Measurements from ENCODE around the gene SLC24A3.
"Not testable (repeated sequence)": the region's sequence is repeated elsewhere in the genome, so short reads cannot be mapped to it uniquely, and the experiment has no call there.

Gene SLC24A3

DNA sequence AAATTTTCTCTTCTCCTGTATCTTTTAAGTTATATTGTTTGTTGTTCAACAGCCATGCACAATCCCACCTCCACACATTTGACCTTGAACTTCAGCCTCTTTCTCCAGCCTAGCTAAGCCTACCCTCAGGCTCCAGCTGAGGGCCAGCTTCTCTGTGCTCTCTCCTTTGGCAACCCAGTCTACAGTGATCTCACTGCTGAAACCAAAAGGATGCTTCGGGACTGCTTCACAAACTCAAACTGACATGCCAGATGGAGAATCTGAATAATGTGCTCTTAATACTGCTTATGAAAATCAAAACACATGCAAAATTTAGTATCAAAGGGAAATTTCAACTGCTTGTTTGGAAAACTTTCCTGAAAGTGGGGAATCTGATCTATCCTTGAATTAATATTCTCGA lies 529.5 kb downstream of the SLC24A3 start:
- peaks cover 16% of the 10 kb centered on the region for H3K4me1 ChIP-seq (ENCODE audit: control insufficient read depth, insufficient read depth, low read length)
- H3K9ac ChIP-seq (ENCODE audit: low read length): no peak overlapping the region
- H3K9me3 ChIP-seq (ENCODE audit: control insufficient read depth, low read length): no peaks in the 10 kb centered on the region
- no peaks in the 10 kb centered on the region for H3K27me3 ChIP-seq (ENCODE audit: control insufficient read depth, insufficient read depth, low read length)
- no peaks in the 10 kb centered on the region for H3K36me3 ChIP-seq (ENCODE audit: control insufficient read depth, insufficient read depth, low read length)
- no peak overlapping the region for H3K4me3 ChIP-seq (ENCODE audit: low read length)

DNA sequence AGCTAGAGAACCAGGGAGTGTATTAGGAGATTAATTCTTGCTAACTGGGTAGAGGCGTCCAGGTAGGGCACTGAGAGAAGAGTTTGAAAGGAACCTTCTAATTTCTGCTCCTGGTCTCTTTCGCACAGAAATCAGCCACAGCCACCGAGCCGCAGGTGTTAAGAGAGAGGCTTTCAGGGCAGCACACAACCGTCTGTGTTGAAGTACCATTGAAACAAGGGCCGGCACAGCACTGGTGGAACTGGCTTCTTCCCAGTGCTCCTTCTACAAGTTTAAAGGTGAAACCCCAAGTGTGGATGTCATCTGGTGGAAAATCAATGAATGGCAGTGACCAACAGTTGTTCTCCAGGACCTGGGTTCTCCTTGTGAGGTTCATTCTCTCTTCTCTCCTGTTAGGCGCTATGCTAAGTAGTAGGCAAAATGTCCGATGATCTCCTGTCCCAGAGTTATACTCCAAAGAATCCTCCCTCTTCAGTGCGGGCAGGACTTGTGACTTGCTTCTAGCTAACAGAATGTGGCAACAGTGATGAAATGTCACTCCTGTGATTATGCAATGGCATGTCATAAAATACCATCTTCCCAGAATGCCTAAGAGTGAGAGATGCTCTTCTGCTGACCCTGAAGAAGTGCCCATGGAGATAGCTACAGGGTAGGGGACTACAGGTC lies 530.7 kb downstream of the SLC24A3 start:
- Histone ChIP-seq H3K36me3 (ENCODE audit: control insufficient read depth, insufficient read depth, low read length) (no peaks in the 10 kb centered on the region), H3K27me3 (ENCODE audit: control insufficient read depth, insufficient read depth, low read length) (no peaks in the 10 kb centered on the region)

DNA sequence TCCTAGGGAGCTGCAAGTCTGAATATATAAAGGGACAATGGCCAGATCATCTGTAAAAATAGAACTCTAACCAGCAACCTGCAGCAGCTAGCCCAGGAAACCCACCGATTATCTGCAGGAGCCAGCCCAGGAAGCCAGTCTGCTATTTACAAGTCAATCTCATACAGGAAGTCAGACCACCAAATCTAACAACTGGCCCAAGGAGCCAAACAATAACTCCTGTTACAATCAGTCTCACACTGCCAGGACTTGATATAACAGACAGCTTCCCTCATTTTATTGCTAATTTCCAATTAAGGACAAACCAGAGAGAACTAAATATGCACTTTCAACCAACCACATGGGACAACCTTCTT lies 531.2 kb downstream of the SLC24A3 start:
- Histone ChIP-seq H3K4me3 (ENCODE audit: low read length) (no peak overlapping the region), H3K36me3 (ENCODE audit: control insufficient read depth, insufficient read depth, low read length) (no peaks in the 10 kb centered on the region)

More for the DNA sequence above, 530.7 kb downstream of the SLC24A3 start:
- Histone ChIP-seq H3K9me3 (ENCODE audit: control insufficient read depth, low read length) (no peaks in the 10 kb centered on the region), H3K9ac (ENCODE audit: low read length) (no peak overlapping the region), H3K4me3 (ENCODE audit: low read length) (no peak overlapping the region), H3K4me1 (ENCODE audit: control insufficient read depth, insufficient read depth, low read length) (peaks cover 13% of the 10 kb centered on the region)

DNA sequence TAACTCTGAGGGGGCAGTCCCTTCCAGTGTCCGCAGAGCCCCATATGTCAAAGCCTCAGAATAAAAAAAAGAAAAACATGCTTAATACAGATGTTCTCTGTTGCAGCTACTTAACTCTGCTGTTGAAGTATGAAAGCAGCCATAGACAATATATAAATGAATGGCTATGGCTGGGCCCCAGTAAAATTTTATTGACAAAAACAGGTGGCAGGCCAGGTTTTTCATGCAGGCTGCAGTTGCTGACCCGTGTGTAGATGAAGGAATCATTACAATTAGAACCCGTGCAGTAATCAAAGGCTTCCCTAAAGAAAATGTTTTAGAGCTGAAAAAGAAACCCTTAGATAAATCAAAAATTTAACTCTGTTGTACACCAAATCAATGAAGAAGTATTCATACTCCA lies 532.7 kb downstream of the SLC24A3 start:
- no peak overlapping the region for H3K9ac ChIP-seq (ENCODE audit: low read length)
- H3K4me3 ChIP-seq (ENCODE audit: low read length): no peak overlapping the region
- peaks cover 20% of the 10 kb centered on the region for H3K4me1 ChIP-seq (ENCODE audit: control insufficient read depth, insufficient read depth, low read length)
- H3K9me3 ChIP-seq (ENCODE audit: control insufficient read depth, low read length): no peaks in the 10 kb centered on the region
- no peaks in the 10 kb centered on the region for H3K36me3 ChIP-seq (ENCODE audit: control insufficient read depth, insufficient read depth, low read length)
- H3K27me3 ChIP-seq (ENCODE audit: control insufficient read depth, insufficient read depth, low read length): no peaks in the 10 kb centered on the region

More for the DNA sequence above, 531.2 kb downstream of the SLC24A3 start:
- Histone ChIP-seq H3K27me3 (ENCODE audit: control insufficient read depth, insufficient read depth, low read length) (no peaks in the 10 kb centered on the region), H3K9ac (ENCODE audit: low read length) (no peak overlapping the region), H3K4me1 (ENCODE audit: control insufficient read depth, insufficient read depth, low read length) (peaks cover 12% of the 10 kb centered on the region), H3K9me3 (ENCODE audit: control insufficient read depth, low read length) (no peaks in the 10 kb centered on the region)

DNA sequence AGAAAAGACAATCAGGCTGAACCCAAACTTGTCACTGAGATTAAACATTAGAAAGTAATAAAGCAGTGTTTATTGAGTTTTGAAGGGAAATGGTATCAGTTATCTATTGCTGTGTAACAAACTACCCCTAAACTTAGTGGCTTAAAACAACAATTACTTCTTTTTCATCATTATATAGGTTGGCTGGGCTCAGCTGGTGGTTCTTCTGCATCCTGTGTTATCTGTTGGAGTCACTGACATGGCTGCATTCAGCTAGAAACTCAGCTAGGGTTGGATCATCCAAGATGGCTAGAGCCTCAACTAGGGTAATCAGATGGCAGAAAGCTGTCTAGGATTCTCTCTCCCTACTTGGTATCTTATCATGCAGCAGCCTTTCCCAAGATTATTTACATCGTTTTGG lies 533.1 kb downstream of the SLC24A3 start:
- Histone ChIP-seq H3K4me1 (ENCODE audit: control insufficient read depth, insufficient read depth, low read length) (peaks cover 24% of the 10 kb centered on the region), H3K9me3 (ENCODE audit: control insufficient read depth, low read length) (no peaks in the 10 kb centered on the region), H3K4me3 (ENCODE audit: low read length) (no peak overlapping the region), H3K27me3 (ENCODE audit: control insufficient read depth, insufficient read depth, low read length) (no peaks in the 10 kb centered on the region), H3K36me3 (ENCODE audit: control insufficient read depth, insufficient read depth, low read length) (no peaks in the 10 kb centered on the region), H3K9ac (ENCODE audit: low read length) (no peak overlapping the region)

DNA sequence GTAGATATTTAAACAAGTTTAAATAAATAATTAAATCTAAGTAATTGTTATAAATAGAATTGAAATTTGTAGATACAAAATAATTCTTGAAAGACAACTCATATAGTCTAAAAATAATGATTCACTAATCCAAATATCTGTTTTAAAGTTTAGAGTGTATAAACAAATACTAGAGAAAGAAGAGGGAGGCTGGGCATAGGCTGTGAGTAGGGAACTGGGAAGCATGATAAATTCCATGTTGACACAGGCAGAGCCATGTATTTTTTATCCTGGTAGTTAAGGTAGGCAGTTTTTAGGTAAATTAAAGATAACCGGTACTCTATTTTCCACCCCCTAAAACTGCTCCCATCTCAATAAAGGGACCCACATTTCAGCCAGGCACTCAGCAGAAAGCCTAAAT lies 534.0 kb downstream of the SLC24A3 start:
- H3K9me3 ChIP-seq (ENCODE audit: control insufficient read depth, low read length): no peaks in the 10 kb centered on the region
- peaks cover 32% of the 10 kb centered on the region for H3K4me1 ChIP-seq (ENCODE audit: control insufficient read depth, insufficient read depth, low read length)
- H3K36me3 ChIP-seq (ENCODE audit: control insufficient read depth, insufficient read depth, low read length): no peaks in the 10 kb centered on the region
- H3K27me3 ChIP-seq (ENCODE audit: control insufficient read depth, insufficient read depth, low read length): no peaks in the 10 kb centered on the region
- H3K9ac ChIP-seq (ENCODE audit: low read length): no peak overlapping the region
- H3K4me3 ChIP-seq (ENCODE audit: low read length): no peak overlapping the region

DNA sequence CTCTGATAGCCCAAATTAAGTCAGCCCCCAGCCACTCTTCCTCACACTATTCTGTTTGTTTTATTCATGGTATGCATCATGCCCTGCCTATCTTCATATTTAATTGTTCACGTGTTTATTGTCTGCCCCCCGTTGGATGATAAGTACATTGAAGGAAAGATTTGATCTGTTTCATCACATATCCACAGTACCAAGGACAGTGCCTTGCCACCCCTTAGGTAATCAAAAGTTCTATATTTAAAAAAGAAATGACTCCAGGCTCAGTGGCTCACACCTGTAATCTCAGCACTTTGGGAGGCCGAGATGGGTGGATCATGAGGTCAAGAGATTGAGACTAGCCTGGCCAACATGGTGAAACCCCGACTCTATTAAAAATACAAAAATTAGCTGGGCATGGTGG lies 535.5 kb downstream of the SLC24A3 start:
- Histone ChIP-seq H3K9me3 (ENCODE audit: control insufficient read depth, low read length) (no peaks in the 10 kb centered on the region), H3K27me3 (ENCODE audit: control insufficient read depth, insufficient read depth, low read length) (no peaks in the 10 kb centered on the region), H3K4me1 (ENCODE audit: control insufficient read depth, insufficient read depth, low read length) (peaks cover 38% of the 10 kb centered on the region), H3K36me3 (ENCODE audit: control insufficient read depth, insufficient read depth, low read length) (no peaks in the 10 kb centered on the region), H3K4me3 (ENCODE audit: low read length) (no peak overlapping the region), H3K9ac (ENCODE audit: low read length) (no peak overlapping the region)

DNA sequence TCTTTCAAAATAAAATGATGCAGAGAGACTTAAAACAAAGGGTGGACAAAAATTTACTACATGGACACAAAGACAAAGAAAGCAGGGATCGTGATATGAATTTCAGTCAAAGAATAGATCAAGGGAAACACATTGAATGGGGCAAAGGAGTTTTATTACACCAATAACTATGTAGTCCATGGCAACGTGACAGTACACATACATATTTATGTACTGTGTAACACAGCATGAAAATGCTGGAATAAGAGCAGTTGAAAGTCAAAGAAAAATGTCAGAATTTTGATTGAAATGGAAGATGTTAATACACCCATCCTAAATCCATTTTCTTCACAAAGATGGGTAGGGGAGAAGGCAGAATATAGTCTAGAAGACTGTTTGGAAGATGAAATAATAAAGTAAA lies 536.2 kb downstream of the SLC24A3 start:
- H3K9me3 ChIP-seq (ENCODE audit: control insufficient read depth, low read length): no peaks in the 10 kb centered on the region

DNA sequence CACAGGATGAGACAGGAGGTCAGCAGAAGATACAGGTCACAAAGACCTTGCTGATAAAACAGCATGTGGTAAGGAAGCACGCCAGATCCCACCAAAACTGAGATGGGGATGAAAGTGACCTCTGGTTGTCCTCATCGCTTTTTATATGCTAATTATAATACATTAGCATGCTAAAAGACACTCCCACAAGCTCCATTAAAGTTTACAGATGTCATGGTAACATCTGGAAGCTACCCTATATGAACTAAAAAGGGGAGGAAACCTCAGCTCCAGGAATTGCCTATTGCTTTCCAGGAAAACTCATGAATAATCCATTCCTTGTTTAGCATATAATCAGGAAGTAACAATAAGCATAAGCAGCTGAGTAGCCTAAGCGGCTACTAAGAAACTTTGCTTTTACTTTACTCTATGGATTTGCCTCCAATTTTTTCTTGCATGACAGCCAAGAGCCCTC lies 537.2 kb downstream of the SLC24A3 start:
- no peaks in the 10 kb centered on the region for H3K36me3 ChIP-seq (ENCODE audit: control insufficient read depth, insufficient read depth, low read length)
- no peak overlapping the region for H3K9ac ChIP-seq (ENCODE audit: low read length)
- H3K4me1 ChIP-seq (ENCODE audit: control insufficient read depth, insufficient read depth, low read length): peaks cover 38% of the 10 kb centered on the region
- no peaks in the 10 kb centered on the region for H3K9me3 ChIP-seq (ENCODE audit: control insufficient read depth, low read length)
- H3K4me3 ChIP-seq (ENCODE audit: low read length): no peak overlapping the region
- no peaks in the 10 kb centered on the region for H3K27me3 ChIP-seq (ENCODE audit: control insufficient read depth, insufficient read depth, low read length)

More for the DNA sequence above, 536.2 kb downstream of the SLC24A3 start:
- H3K27me3 ChIP-seq (ENCODE audit: control insufficient read depth, insufficient read depth, low read length): no peaks in the 10 kb centered on the region
- H3K9ac ChIP-seq (ENCODE audit: low read length): no peak overlapping the region
- no peak overlapping the region for H3K4me3 ChIP-seq (ENCODE audit: low read length)
- H3K4me1 ChIP-seq (ENCODE audit: control insufficient read depth, insufficient read depth, low read length): peaks cover 38% of the 10 kb centered on the region
- H3K36me3 ChIP-seq (ENCODE audit: control insufficient read depth, insufficient read depth, low read length): no peaks in the 10 kb centered on the region

DNA sequence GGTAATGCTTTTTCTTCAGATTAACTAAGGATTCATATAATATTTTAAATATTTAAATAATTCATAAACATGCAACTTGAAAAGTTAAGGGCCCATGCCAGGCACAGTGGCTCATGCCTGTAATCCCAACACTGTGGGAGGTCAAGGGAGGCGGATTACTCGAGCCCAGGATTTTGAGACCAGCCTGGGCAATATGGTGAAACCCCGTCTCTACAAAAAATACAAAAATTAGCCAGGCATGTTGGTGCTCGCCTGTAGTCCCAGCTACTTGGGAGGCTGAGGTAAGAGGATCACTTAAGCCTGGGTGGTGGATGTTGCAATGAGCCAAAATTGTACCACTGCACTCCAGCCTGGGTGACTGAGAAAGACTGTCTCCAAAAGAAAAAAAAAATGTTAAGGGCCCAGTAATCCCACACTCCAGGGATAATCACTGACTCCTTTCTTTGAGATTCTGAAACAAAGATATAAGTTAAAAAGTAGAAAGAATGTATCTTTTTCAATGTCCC lies 537.7 kb downstream of the SLC24A3 start:
- no peaks in the 10 kb centered on the region for H3K27me3 ChIP-seq (ENCODE audit: control insufficient read depth, insufficient read depth, low read length)
- peak overlapping the region; percentile 32 for H3K9ac ChIP-seq (ENCODE audit: low read length)
- no peaks in the 10 kb centered on the region for H3K9me3 ChIP-seq (ENCODE audit: control insufficient read depth, low read length)
- no peaks in the 10 kb centered on the region for H3K36me3 ChIP-seq (ENCODE audit: control insufficient read depth, insufficient read depth, low read length)
- H3K4me3 ChIP-seq (ENCODE audit: low read length): no peak overlapping the region
- H3K4me1 ChIP-seq (ENCODE audit: control insufficient read depth, insufficient read depth, low read length): peaks cover 38% of the 10 kb centered on the region

DNA sequence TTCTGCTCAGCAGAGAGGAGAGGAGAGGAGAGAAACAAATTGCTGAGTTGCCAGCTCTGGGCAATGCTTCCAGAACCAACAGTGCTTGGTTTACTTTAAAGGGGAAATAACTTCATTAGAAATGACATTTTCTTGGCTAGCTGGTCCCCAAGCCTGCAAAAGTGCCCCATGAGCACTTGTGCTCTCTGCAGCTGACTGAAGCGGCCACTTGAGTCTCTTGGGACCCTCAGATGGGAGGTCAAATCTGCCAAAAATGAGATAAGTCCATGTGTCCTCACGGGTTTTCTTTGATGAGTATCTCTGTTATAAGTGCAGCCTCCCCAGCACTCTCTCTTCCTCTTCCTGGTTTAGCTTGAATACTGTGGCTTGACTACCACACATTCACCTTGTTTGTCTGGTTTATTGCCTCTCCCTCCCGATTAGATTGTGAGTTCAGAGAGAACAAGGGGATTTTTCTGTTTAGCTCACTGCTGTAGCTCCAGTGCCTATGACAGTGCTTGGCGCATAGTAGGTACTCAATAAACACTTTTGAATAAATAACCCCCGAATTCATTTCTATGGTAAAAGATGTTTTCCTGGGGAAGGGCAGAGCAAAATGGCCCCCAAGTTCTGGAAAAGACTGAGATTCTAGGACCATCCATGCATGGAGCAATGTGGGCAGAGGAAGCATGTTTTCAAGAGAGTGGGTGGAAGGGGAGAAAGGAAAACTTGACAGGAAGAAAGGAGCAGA lies 538.6 kb downstream of the SLC24A3 start:
- Histone ChIP-seq H3K9ac (ENCODE audit: low read length) (peak overlapping the region; percentile 32), H3K27me3 (ENCODE audit: control insufficient read depth, insufficient read depth, low read length) (no peaks in the 10 kb centered on the region), H3K4me1 (ENCODE audit: control insufficient read depth, insufficient read depth, low read length) (peaks cover 38% of the 10 kb centered on the region), H3K4me3 (ENCODE audit: low read length) (no peak overlapping the region), H3K36me3 (ENCODE audit: control insufficient read depth, insufficient read depth, low read length) (no peaks in the 10 kb centered on the region), H3K9me3 (ENCODE audit: control insufficient read depth, low read length) (no peaks in the 10 kb centered on the region)

DNA sequence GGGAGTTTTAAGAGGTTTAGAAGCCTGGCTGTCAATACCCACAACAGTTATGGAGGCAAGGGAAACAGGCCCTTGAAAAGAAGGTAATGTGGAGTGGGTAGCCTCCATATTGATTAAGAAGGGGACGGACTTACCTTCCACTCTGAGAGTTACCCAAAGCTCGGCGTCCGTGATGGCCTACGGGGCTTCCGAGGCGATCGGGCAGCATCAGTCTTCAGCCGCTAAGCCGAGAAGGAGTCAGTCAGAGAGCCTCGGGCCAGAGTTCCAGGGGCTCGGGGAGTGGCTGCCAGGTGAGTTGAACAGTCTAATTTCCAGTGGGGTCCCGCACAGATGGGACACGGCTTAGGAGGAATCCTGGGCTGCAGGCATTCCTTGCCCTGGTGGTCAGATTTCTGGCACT lies 541.8 kb downstream of the SLC24A3 start:
- not testable (repeated sequence) for H3K36me3 ChIP-seq (ENCODE audit: control insufficient read depth, insufficient read depth, low read length)

More for the DNA sequence above, 541.8 kb downstream of the SLC24A3 start:
- H3K9ac ChIP-seq (ENCODE audit: low read length); H3K9me3 ChIP-seq (ENCODE audit: control insufficient read depth, low read length); H3K4me3 ChIP-seq (ENCODE audit: low read length); H3K27me3 ChIP-seq (ENCODE audit: control insufficient read depth, insufficient read depth, low read length): not testable (repeated sequence)
- H3K4me1 ChIP-seq (ENCODE audit: control insufficient read depth, insufficient read depth, low read length): peaks cover 32% of the 10 kb centered on the region
